ENCODE data around the gene TMIGD2. TPM values are rescaled to one million over a fixed set of nuclear protein-coding genes. Genes with fewer than 3 reads are reported as not detected.
"Not testable (repeated sequence)": the region's sequence is repeated elsewhere in the genome, so short reads cannot be mapped to it uniquely, and the experiment has no call there.

TMIGD2 gene
- not detected for total RNA-seq

- no peaks in the 10 kb centered on the region for H3K36me3 ChIP-seq
- DNase-seq (ENCODE audit: low spot score), result no peak
- H3K27me3 ChIP-seq (replicated peaks; ENCODE audit: insufficient read depth), result peaks cover 4% of the 10 kb centered on the region
- H3K27ac ChIP-seq, result no peak within 1 kb of the TSS
- TF ChIP-seq, protein P1, sequence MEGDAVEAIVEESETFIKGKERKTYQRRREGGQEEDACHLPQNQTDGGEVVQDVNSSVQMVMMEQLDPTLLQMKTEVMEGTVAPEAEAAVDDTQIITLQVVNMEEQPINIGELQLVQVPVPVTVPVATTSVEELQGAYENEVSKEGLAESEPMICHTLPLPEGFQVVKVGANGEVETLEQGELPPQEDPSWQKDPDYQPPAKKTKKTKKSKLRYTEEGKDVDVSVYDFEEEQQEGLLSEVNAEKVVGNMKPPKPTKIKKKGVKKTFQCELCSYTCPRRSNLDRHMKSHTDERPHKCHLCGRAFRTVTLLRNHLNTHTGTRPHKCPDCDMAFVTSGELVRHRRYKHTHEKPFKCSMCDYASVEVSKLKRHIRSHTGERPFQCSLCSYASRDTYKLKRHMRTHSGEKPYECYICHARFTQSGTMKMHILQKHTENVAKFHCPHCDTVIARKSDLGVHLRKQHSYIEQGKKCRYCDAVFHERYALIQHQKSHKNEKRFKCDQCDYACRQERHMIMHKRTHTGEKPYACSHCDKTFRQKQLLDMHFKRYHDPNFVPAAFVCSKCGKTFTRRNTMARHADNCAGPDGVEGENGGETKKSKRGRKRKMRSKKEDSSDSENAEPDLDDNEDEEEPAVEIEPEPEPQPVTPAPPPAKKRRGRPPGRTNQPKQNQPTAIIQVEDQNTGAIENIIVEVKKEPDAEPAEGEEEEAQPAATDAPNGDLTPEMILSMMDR (IDR thresholded peaks at IDR 0.05), result no peak
- TF ChIP-seq POLR2A (IDR thresholded peaks at IDR 0.05) (no peak), POLR2AphosphoS5 (IDR thresholded peaks at IDR 0.05) (no peak)
- intact Hi-C loops (cut with DNase I), result no loop called here
- no peaks in the 10 kb centered on the region for H3K9me3 ChIP-seq
- H3K4me1 ChIP-seq (replicated peaks), result no peaks in the 10 kb centered on the region
- no peak within 1 kb of the TSS for H3K4me3 ChIP-seq
- 72% methylated on average over 8 of the region's 8 CpGs for WGBS
These were observed at the start of gene TMIGD2 for GRCh38 chr19:4302243-4302640. Gene TMIGD2 (minus strand): TSS chr19:4302389. CDS start chr19:4302385, 4 bp downstream.

DNA sequence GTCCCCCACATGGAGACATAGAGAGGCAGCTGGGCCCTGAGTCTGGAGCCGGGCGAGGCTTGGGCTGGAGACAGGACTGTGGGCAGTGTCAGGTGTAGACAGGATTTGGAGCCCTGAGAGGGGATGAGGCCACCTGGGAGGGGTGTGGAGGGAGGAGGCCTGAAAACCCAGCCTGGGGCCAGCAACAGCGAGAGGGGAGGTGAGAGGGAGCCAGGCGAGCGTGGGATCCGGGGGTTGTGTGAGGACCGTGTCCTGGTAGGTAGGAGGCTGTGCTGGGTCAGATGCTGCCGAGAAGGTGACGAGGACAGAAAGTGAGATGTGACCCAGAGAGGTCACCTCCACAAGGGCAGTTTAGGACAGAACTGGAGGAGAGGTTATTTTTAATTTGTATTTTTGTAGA, 48.5 kb upstream of the TMIGD2 start:
- no peaks in the 10 kb centered on the region for H3K27me3 ChIP-seq (replicated peaks; ENCODE audit: insufficient read depth)
- H3K36me3 ChIP-seq, result no peaks in the 10 kb centered on the region
- no peaks in the 10 kb centered on the region for H3K9me3 ChIP-seq
- H3K27ac ChIP-seq, result no peak overlapping the region
- no peak for DNase-seq (ENCODE audit: low spot score)
- TF ChIP-seq POLR2A (IDR thresholded peaks at IDR 0.05) (no peak), POLR2AphosphoS5 (IDR thresholded peaks at IDR 0.05) (no peak)
- TF ChIP-seq, protein P1 (IDR thresholded peaks at IDR 0.05), result no peak
- H3K4me3 ChIP-seq, result no peak overlapping the region
- H3K4me1 ChIP-seq (replicated peaks), result no peaks in the 10 kb centered on the region
- WGBS, result 92% methylated on average over 9 of the region's 9 CpGs
- intact Hi-C loops (cut with DNase I), result loop anchor here (5.0 kb wide), 1 partner anchor 83 kb away; no protein-coding TSS in a partner anchor

- Histone ChIP-seq H3K27me3 (replicated peaks; ENCODE audit: insufficient read depth) (no peaks in the 10 kb centered on the region), H3K9me3 (no peaks in the 10 kb centered on the region), H3K36me3 (no peaks in the 10 kb centered on the region), H3K4me3 (no peak overlapping the region), H3K4me1 (replicated peaks) (no peaks in the 10 kb centered on the region), H3K27ac (no peak overlapping the region)
- intact Hi-C loops (cut with DNase I), result loop anchor here (5.0 kb wide), 1 partner anchor 83 kb away; no protein-coding TSS in a partner anchor
- WGBS, result 88% methylated on average over 8 of the region's 8 CpGs
- TF ChIP-seq POLR2A (IDR thresholded peaks at IDR 0.05) (no peak), POLR2AphosphoS5 (IDR thresholded peaks at IDR 0.05) (no peak)
- DNase-seq (ENCODE audit: low spot score), result no peak
These were observed 47.9 kb upstream of the TMIGD2 start for GRCh38 chr19:4350111-4350510.

GRCh38 chr19:4349225-4349624, 47.0 kb upstream of the TMIGD2 start:
- H3K4me1 ChIP-seq (replicated peaks); H3K36me3 ChIP-seq; intact Hi-C loops (cut with DNase I); H3K9me3 ChIP-seq; H3K4me3 ChIP-seq; DNase-seq (ENCODE audit: low spot score); H3K27ac ChIP-seq; H3K27me3 ChIP-seq (replicated peaks; ENCODE audit: insufficient read depth): not testable (repeated sequence)
- 91% methylated on average over 16 of the region's 16 CpGs for WGBS

DNA sequence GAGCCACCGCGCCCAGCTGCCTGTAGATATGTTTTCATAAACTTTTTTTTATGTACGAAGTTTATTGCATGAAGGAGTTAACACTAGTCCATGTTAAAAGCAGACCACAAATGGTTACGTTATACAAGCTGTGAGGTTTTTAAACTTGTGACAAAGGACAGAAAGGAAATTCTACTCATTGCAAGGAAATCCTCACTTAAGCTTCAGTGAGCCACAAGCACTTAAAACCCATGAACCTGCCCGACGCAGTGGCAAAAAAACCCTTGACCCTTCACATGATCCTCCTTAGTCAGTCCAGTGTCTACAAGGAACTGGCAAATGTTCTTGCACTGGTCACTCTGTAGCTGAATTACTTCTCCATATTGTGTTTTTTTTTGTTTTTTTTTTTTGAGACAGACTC, 45.3 kb upstream of the TMIGD2 start:
- WGBS, result 92% methylated on average over 6 of the region's 6 CpGs
- Histone ChIP-seq H3K27ac (no peak overlapping the region), H3K4me3 (no peak overlapping the region), H3K27me3 (replicated peaks; ENCODE audit: insufficient read depth) (no peaks in the 10 kb centered on the region), H3K4me1 (replicated peaks) (peaks cover 5% of the 10 kb centered on the region), H3K36me3 (no peaks in the 10 kb centered on the region), H3K9me3 (no peaks in the 10 kb centered on the region)
- TF ChIP-seq POLR2A (IDR thresholded peaks at IDR 0.05) (no peak), POLR2AphosphoS5 (IDR thresholded peaks at IDR 0.05) (no peak)
- TF ChIP-seq, protein P1 (IDR thresholded peaks at IDR 0.05), result no peak
- no peak for DNase-seq (ENCODE audit: low spot score)
- intact Hi-C loops (cut with DNase I), result no loop called here

DNA sequence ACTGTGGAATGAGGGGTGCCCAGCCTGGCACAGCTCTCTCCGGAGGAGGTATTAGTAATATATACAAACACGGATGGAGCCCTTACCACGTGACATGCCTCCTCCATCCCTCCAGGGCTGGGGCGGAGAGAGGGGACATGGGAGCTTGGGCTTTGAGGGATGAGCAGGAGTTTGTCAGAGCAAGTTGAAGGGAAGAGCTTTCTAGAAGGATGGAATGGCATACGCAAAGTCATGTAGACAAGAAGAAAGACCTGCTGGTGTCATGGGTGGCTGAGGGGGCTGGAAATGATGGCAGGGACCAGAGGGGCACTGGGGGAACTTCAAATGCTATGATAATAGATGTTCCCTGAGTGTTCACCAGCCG, 43.8 kb upstream of the TMIGD2 start:
- 86% methylated on average over 6 of the region's 6 CpGs for WGBS
- no peak overlapping the region for H3K4me3 ChIP-seq
- no peaks in the 10 kb centered on the region for H3K27me3 ChIP-seq (replicated peaks; ENCODE audit: insufficient read depth)
- H3K9me3 ChIP-seq, result no peaks in the 10 kb centered on the region
- intact Hi-C loops (cut with DNase I), result no loop called here
- peaks cover 5% of the 10 kb centered on the region for H3K4me1 ChIP-seq (replicated peaks)
- DNase-seq (ENCODE audit: low spot score), result no peak
- no peak for TF ChIP-seq POLR2AphosphoS5 (IDR thresholded peaks at IDR 0.05)
- no peak overlapping the region for H3K27ac ChIP-seq
- no peaks in the 10 kb centered on the region for H3K36me3 ChIP-seq
